ENCODE data around the gene SRR. TPM values are rescaled to one million over a fixed set of nuclear protein-coding genes. Genes with fewer than 3 reads are reported as not detected.

The SRR gene
- total RNA-seq, 2 donors from 2014 or later, result 9.7 to 11.5 TPM

DNA sequence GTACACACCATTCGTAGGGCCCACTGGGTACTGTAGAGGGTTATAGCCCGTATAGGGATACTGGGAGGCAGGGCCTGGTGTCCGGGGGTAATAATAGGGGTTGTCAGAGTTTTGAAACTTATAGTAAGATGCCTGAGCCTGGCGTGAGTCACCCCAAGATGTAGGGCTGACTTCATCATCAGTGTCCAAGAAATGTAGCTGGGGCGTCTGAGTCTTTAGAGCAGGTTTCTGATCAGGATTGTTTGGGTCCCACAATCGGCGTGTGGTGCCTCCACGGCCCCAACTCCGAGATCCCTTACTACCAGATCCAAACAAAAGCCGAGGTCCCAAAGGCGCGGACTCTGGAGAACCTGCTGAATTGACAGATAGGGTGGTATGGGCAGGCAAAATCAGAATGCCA lies 4.6 kb upstream of the SRR start:
- DNase-seq (ENCODE audit: low spot score), result no peak
- H3K27me3 ChIP-seq, result no peaks in the 10 kb centered on the region
- no peak overlapping the region for H3K27ac ChIP-seq
- no peak overlapping the region for H3K4me3 ChIP-seq
- H3K4me1 ChIP-seq, result peaks cover 0 to 21% of the 10 kb centered on the region in 2 donors
- TF ChIP-seq, protein P1, sequence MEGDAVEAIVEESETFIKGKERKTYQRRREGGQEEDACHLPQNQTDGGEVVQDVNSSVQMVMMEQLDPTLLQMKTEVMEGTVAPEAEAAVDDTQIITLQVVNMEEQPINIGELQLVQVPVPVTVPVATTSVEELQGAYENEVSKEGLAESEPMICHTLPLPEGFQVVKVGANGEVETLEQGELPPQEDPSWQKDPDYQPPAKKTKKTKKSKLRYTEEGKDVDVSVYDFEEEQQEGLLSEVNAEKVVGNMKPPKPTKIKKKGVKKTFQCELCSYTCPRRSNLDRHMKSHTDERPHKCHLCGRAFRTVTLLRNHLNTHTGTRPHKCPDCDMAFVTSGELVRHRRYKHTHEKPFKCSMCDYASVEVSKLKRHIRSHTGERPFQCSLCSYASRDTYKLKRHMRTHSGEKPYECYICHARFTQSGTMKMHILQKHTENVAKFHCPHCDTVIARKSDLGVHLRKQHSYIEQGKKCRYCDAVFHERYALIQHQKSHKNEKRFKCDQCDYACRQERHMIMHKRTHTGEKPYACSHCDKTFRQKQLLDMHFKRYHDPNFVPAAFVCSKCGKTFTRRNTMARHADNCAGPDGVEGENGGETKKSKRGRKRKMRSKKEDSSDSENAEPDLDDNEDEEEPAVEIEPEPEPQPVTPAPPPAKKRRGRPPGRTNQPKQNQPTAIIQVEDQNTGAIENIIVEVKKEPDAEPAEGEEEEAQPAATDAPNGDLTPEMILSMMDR (IDR thresholded peaks at IDR 0.05), result no peak
- H3K9me3 ChIP-seq, result no peaks in the 10 kb centered on the region
- peaks cover 38% of the 10 kb centered on the region for H3K36me3 ChIP-seq

DNA sequence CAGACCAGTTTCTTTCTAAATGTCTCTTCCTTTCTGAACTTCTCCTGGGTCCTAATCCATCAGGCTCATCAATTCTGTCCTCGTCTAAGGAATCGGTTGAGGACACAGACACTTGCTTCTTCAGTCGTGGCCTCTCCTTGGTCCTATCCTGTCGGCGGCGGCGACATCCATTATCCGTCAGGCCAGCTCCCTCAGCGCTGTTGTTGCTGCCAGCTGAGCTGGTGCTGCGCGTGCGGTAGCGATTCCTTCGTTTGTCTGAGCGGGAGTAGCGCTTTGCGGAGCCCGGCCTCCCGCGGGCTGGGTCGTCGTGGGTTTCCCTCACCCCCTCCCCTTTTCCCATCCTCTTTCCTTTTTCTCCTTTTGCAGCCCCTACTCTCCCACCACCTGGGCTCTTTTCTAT lies 4.0 kb upstream of the SRR start:
- TF ChIP-seq, protein P1 (IDR thresholded peaks at IDR 0.05), result no peak
- no peak for DNase-seq (ENCODE audit: low spot score)
- H3K27ac ChIP-seq, result no peak overlapping the region
- H3K4me1 ChIP-seq, result peaks cover 0 to 27% of the 10 kb centered on the region in 2 donors
- H3K36me3 ChIP-seq, result peaks cover 33% of the 10 kb centered on the region
- no peaks in the 10 kb centered on the region for H3K9me3 ChIP-seq
- H3K4me3 ChIP-seq, result no peak overlapping the region
- no peaks in the 10 kb centered on the region for H3K27me3 ChIP-seq

DNA sequence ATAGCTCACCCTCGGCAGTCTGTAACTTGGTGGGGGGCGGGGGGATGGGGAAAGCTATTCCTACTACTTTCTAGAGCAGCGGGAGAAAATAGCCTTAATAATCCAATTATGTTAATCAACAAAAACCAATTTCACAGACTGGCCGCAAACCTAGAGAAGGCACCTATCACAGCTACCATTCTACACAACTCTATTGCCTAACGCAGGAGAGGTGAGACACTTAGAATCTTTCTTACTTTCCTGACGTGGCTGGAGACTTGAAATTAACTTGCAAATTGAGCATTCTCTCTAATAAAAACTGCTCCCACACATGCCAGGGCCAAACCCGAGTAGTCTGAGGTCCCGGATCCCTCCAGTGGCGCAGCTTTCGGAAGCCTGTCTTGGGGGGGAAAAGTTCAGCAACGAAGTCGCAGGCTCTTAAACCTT lies 959 bp upstream of the SRR start:
- no peaks in the 10 kb centered on the region for H3K9me3 ChIP-seq
- TF ChIP-seq, protein P1 (IDR thresholded peaks at IDR 0.05), result no peak
- DNase-seq (ENCODE audit: low spot score), result no peak
- H3K4me1 ChIP-seq, result peaks cover 0 to 24% of the 10 kb centered on the region in 2 donors
- H3K27me3 ChIP-seq, result no peaks in the 10 kb centered on the region
- peaks cover 16% of the 10 kb centered on the region for H3K36me3 ChIP-seq
- H3K27ac ChIP-seq, result peak overlapping the region; percentile 86 to 88
- peak overlapping the region; percentile 78 to 88 for H3K4me3 ChIP-seq

DNA sequence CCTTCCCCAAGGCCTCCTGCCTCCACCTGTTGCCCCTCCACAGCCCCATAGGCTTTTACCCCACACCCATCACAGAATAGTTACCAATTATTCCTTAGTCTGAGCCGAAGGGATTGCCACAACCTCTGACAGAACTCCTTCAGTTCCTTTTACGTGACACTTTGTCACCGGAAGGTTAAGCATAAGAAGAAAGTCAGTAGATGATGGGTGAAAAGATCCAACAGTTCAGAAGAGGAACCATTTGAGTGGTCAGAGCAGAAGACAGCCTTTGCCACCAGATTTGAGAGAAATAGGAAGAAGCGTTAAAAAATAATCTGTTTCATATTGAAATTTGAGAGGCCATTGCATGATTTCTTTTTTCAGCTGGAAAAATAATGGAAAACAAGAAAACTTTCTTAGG lies 1.2 kb downstream of the SRR start:
- Histone ChIP-seq H3K9me3 (no peaks in the 10 kb centered on the region), H3K36me3 (peaks cover 2% of the 10 kb centered on the region), H3K27ac (no peak overlapping the region), H3K4me3 (no peak overlapping the region), H3K4me1 (peaks cover 0 to 30% of the 10 kb centered on the region in 2 donors), H3K27me3 (no peaks in the 10 kb centered on the region)
- no peak for DNase-seq (ENCODE audit: low spot score)
- TF ChIP-seq, protein P1 (IDR thresholded peaks at IDR 0.05), result no peak

DNA sequence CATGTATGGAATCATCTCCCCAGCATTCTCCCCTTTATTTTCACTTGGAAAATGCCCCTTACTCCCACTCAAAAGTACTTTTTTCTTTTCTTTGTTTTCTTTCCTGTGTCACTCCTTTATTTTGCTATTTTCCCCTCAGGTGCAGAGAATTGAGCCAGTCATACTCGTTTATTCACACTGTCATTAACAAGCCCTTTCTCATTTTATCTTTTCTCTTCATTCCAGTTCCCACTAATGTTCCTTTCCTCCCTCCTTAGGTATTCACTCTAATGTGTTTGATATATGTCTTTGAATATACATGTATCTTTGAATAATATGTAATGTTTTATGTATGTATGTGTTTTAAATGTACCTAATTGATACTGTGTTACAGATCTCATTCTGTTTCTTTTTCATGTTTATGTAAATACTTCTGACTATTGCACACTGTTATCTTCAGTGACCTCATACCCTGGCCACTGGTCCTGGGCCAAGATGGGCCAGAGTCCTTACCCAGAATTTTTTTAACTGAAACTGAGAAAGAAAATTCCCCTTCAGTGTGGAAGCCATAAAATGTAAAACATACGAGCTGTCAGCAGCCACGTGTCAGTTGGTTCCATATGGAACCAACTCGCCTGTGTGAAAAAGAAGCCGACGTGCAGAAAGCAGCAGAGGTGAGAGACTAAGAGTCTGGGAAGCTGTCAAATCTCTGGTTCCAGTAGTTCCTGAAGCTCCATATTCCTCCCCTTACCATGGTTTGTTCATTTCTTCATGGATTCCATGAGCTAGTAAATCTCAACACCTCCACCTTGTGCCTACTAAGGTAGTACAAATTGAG lies 5.8 kb downstream of the SRR start:
- H3K36me3 ChIP-seq, result no peaks in the 10 kb centered on the region
- no peaks in the 10 kb centered on the region for H3K9me3 ChIP-seq
- no peak overlapping the region for H3K27ac ChIP-seq
- H3K27me3 ChIP-seq, result no peaks in the 10 kb centered on the region
- no peak overlapping the region for H3K4me3 ChIP-seq
- TF ChIP-seq, protein P1 (IDR thresholded peaks at IDR 0.05), result no peak
- no peak for DNase-seq (ENCODE audit: low spot score)
- H3K4me1 ChIP-seq, result peaks cover 0 to 10% of the 10 kb centered on the region in 2 donors

All from right atrium auricular region (tissue), 2 donors.